ENCODE data around the gene CD83. TPM values are rescaled to one million over a fixed set of nuclear protein-coding genes. Genes with fewer than 3 reads are reported as not detected.

Gene CD83
- total RNA-seq, 5 donors from 2014 or later (not counting 1 experiment from before 2014, with no cell fraction given) = 6.4 to 30.9 (median 11.6) TPM

- H3K27me3 ChIP-seq (replicated peaks in 1 of 2; ENCODE audit: control insufficient read depth in 2 of 2, extremely low read depth in 1 of 2, insufficient read depth in 2 of 2, low read length in 1 of 2) = no peaks in the 10 kb centered on the region
- Mint-ChIP-seq H3K4me3 (no peak overlapping the region), H3K27ac (no peak overlapping the region), H3K36me3 (no peaks in the 10 kb centered on the region), H3K27me3 (no peaks in the 10 kb centered on the region), H3K4me1 (peaks cover 0 to 10% (median 0%) of the 10 kb centered on the region in 3 donors), H3K9me3 (peaks cover 0 to 7% (median 0%) of the 10 kb centered on the region in 3 donors)
- CTCF ChIA-PET = no interaction called here
- DNase-seq (no peak), ATAC-seq (replicated peaks in 1 of 4) (no peak)
- no peak overlapping the region for H3K27ac ChIP-seq (ENCODE audit: low read length)
- H3K4me1 ChIP-seq (ENCODE audit: control insufficient read depth in 1 of 2, extremely low read depth in 1 of 2, insufficient read depth in 2 of 2, low read length in 2 of 2) = no peaks in the 10 kb centered on the region
- H3K36me3 ChIP-seq (ENCODE audit: control insufficient read depth in 2 of 2, extremely low read depth in 1 of 2, insufficient read depth in 1 of 2, low read length in 1 of 2) = no peaks in the 10 kb centered on the region
- H3K9me3 ChIP-seq = no peaks in the 10 kb centered on the region
- no peak overlapping the region for H3K4me3 ChIP-seq (ENCODE audit: control insufficient read depth in 1 of 2, extremely low read depth in 1 of 2, low read length in 1 of 2)
- POLR2A ChIA-PET = no interaction called here
- 89% methylated on average over 4 of the region's 7 CpGs for WGBS (ENCODE audit: insufficient coverage)
These were observed 58.9 kb downstream of the CD83 start for GRCh38 chr6:14176429-14176828.

DNA sequence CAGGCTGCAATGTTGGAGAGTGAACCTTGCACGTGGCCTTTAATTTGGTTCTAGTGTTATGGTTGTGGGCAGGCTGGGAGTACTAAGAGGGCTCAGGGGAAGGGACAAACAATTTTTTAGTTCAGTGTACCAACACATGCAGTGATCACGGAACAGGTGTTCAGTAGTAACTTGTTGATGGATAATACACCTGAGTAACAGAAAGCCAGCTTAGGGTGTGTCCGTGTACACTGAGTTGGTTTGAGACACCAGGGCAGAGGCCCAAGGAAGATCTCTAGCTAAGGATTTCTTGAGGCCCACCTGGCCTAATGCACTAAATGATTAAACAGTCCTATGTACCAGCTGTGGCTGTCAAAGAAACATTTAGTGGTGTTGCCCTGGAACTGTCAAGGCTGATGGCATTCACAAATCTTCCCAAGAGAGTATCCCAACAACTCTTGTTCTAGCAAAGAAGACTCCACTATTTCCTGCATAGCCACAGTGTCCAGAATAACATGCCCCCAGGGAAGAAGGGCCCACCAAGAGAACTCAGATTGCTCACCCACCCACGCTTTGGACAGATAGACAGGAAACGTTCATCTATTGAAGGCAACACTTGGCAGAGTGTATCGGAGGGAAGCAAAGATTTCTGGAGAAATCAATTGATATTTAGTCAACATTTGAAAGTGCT, 60.0 kb downstream of the CD83 start:
- Histone ChIP-seq H3K27me3 (replicated peaks in 1 of 2; ENCODE audit: control insufficient read depth in 2 of 2, extremely low read depth in 1 of 2, insufficient read depth in 2 of 2, low read length in 1 of 2) (no peaks in the 10 kb centered on the region), H3K9me3 (no peaks in the 10 kb centered on the region), H3K36me3 (ENCODE audit: control insufficient read depth in 2 of 2, extremely low read depth in 1 of 2, insufficient read depth in 1 of 2, low read length in 1 of 2) (no peaks in the 10 kb centered on the region), H3K27ac (ENCODE audit: low read length) (no peak overlapping the region), H3K4me3 (ENCODE audit: control insufficient read depth in 1 of 2, extremely low read depth in 1 of 2, low read length in 1 of 2) (no peak overlapping the region), H3K4me1 (ENCODE audit: control insufficient read depth in 1 of 2, extremely low read depth in 1 of 2, insufficient read depth in 2 of 2, low read length in 2 of 2) (no peaks in the 10 kb centered on the region)
- DNase-seq (no peak), ATAC-seq (replicated peaks in 1 of 4) (no peak)
- peaks cover 0 to 10% (median 0%) of the 10 kb centered on the region in 3 donors for H3K4me1 Mint-ChIP-seq
- no peak overlapping the region for H3K4me3 Mint-ChIP-seq
- H3K27me3 Mint-ChIP-seq = no peaks in the 10 kb centered on the region
- H3K9me3 Mint-ChIP-seq = peaks cover 0 to 3% (median 0%) of the 10 kb centered on the region in 3 donors
- WGBS (ENCODE audit: insufficient coverage) = 90% methylated on average over 4 of the region's 6 CpGs
- H3K36me3 Mint-ChIP-seq = no peaks in the 10 kb centered on the region
- POLR2A ChIA-PET = no interaction called here
- H3K27ac Mint-ChIP-seq = no peak overlapping the region
- CTCF ChIA-PET = interaction anchor here in 1 of 2 donors (0.6 kb wide), 1 partner anchor 111 kb away, joined by 3 read pairs; no protein-coding TSS in a partner anchor

GRCh38 chr6:14178083-14178445, 60.5 kb downstream of the CD83 start:
- Mint-ChIP-seq H3K27ac (no peak overlapping the region), H3K9me3 (no peaks in the 10 kb centered on the region), H3K4me1 (peaks cover 0 to 10% (median 0%) of the 10 kb centered on the region in 3 donors), H3K27me3 (no peaks in the 10 kb centered on the region), H3K36me3 (no peaks in the 10 kb centered on the region), H3K4me3 (no peak overlapping the region)
- Histone ChIP-seq H3K4me3 (ENCODE audit: control insufficient read depth in 1 of 2, extremely low read depth in 1 of 2, low read length in 1 of 2) (no peak overlapping the region), H3K36me3 (ENCODE audit: control insufficient read depth in 2 of 2, extremely low read depth in 1 of 2, insufficient read depth in 1 of 2, low read length in 1 of 2) (no peaks in the 10 kb centered on the region), H3K4me1 (ENCODE audit: control insufficient read depth in 1 of 2, extremely low read depth in 1 of 2, insufficient read depth in 2 of 2, low read length in 2 of 2) (no peaks in the 10 kb centered on the region), H3K27me3 (replicated peaks in 1 of 2; ENCODE audit: control insufficient read depth in 2 of 2, extremely low read depth in 1 of 2, insufficient read depth in 2 of 2, low read length in 1 of 2) (no peaks in the 10 kb centered on the region), H3K9me3 (no peaks in the 10 kb centered on the region), H3K27ac (ENCODE audit: low read length) (no peak overlapping the region)
- DNase-seq (no peak), ATAC-seq (replicated peaks in 1 of 4) (no peak)
- ChIA-PET CTCF (no interaction called here), POLR2A (no interaction called here)
- WGBS (ENCODE audit: insufficient coverage) = 100% methylated on average over 2 of the region's 5 CpGs

DNA sequence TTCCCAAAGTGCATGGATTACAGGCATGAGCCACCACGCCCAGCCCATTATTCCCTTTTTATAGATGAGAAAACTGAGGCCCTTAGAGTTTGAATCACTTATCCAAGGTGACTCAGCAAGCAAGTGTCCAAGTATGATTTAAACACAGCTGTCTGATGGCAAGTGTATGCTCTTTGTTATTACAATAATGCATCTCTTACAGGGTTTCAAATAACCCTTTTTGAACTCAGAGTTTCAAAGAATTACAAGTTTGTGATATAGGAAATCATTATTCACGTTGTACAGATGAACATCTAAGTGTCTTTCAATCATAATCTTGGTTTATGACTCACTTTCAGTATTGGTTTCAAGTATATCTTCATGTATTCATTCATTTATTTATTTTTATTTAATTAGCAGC, 63.0 kb downstream of the CD83 start:
- Histone ChIP-seq H3K27ac (ENCODE audit: low read length) (no peak overlapping the region), H3K4me1 (ENCODE audit: control insufficient read depth in 1 of 2, extremely low read depth in 1 of 2, insufficient read depth in 2 of 2, low read length in 2 of 2) (no peaks in the 10 kb centered on the region), H3K9me3 (no peaks in the 10 kb centered on the region), H3K27me3 (replicated peaks in 1 of 2; ENCODE audit: control insufficient read depth in 2 of 2, extremely low read depth in 1 of 2, insufficient read depth in 2 of 2, low read length in 1 of 2) (no peaks in the 10 kb centered on the region), H3K4me3 (ENCODE audit: control insufficient read depth in 1 of 2, extremely low read depth in 1 of 2, low read length in 1 of 2) (no peak overlapping the region), H3K36me3 (ENCODE audit: control insufficient read depth in 2 of 2, extremely low read depth in 1 of 2, insufficient read depth in 1 of 2, low read length in 1 of 2) (no peaks in the 10 kb centered on the region)
- WGBS (ENCODE audit: insufficient coverage) = 83% methylated on average over 1 of the region's 2 CpGs
- Mint-ChIP-seq H3K27ac (no peak overlapping the region), H3K27me3 (no peaks in the 10 kb centered on the region), H3K4me1 (no peaks in the 10 kb centered on the region), H3K4me3 (no peak overlapping the region), H3K9me3 (no peaks in the 10 kb centered on the region), H3K36me3 (no peaks in the 10 kb centered on the region)
- no peak for DNase-seq
- no peak for ATAC-seq (replicated peaks in 1 of 4)
- POLR2A ChIA-PET = no interaction called here
- CTCF ChIA-PET = interaction anchor here in 1 of 2 donors (0.7 kb wide), 1 partner anchor 204 kb away, joined by 3 read pairs; no protein-coding TSS in a partner anchor

DNA sequence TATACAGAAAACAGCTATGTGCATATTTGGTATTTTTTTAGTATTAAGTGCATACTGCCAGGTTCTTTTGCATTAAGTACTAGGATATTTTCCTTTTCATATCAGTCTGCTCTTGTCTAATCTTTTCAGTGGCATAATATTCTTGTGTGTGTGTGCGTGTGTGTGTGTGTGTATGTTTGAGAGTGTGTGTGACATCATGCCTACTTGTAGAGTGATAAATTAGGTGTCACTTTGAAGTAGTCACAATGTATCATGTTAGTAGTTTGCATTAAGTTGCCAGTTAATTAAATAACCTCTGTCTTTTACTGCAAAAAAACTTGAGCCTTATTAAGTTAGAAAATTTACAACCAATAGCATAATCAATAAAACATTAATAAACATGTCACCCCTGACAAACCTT, 65.3 kb downstream of the CD83 start:
- no peaks in the 10 kb centered on the region for H3K36me3 ChIP-seq (ENCODE audit: control insufficient read depth in 2 of 2, extremely low read depth in 1 of 2, insufficient read depth in 1 of 2, low read length in 1 of 2)
- H3K27me3 ChIP-seq (replicated peaks in 1 of 2; ENCODE audit: control insufficient read depth in 2 of 2, extremely low read depth in 1 of 2, insufficient read depth in 2 of 2, low read length in 1 of 2) = no peaks in the 10 kb centered on the region
- H3K27ac Mint-ChIP-seq = no peak overlapping the region
- ATAC-seq (replicated peaks in 1 of 4) = no peak
- H3K27me3 Mint-ChIP-seq = no peaks in the 10 kb centered on the region
- H3K4me3 Mint-ChIP-seq = no peak overlapping the region
- ChIA-PET POLR2A (no interaction called here), CTCF (interaction anchor here in 1 of 2 donors (0.7 kb wide), 1 partner anchor 936 kb away, joined by 3 read pairs; no protein-coding TSS in a partner anchor)
- no CpG with 5 or more reads among the region's 1 CpG for WGBS (ENCODE audit: insufficient coverage)
- no peaks in the 10 kb centered on the region for H3K4me1 Mint-ChIP-seq
- DNase-seq = no peak
- no peak overlapping the region for H3K4me3 ChIP-seq (ENCODE audit: control insufficient read depth in 1 of 2, extremely low read depth in 1 of 2, low read length in 1 of 2)
- no peaks in the 10 kb centered on the region for H3K9me3 ChIP-seq
- H3K4me1 ChIP-seq (ENCODE audit: control insufficient read depth in 1 of 2, extremely low read depth in 1 of 2, insufficient read depth in 2 of 2, low read length in 2 of 2) = no peaks in the 10 kb centered on the region
- H3K27ac ChIP-seq (ENCODE audit: low read length) = no peak overlapping the region
- no peaks in the 10 kb centered on the region for H3K36me3 Mint-ChIP-seq
- H3K9me3 Mint-ChIP-seq = no peaks in the 10 kb centered on the region

Other genes with a start within 250 kb of the CD83 start
- under 1 TPM in 3 of 5 donors, not detected in 2; 0.16 to 0.49 (median 0.18) TPM for gene RNF182, start 192.8 kb upstream of the CD83 start, total RNA-seq

Data from T-cell (primary cell).